Gastrocnemius medialis (tissue), 4 donors: Measurements from ENCODE around the gene DLG4.

ENCODE experiments used
- CTCF ChIP-seq, 5 experiments: fragments of 450-650 bp in 3 of 5; fragments of 200-600 bp in 2 of 5; sonication (generic) in 2 of 5; IDR thresholded peaks in 4 of 5; conservative IDR thresholded peaks in 1 of 5; 1 replicate in 4 of 5; 2 replicates in 1 of 5; pipeline ENCODE4 v1.5.1; 2016 to 2019; ENCODE audit warnings: antibody characterized with exemption in 5 of 5, mild to moderate bottlenecking in 3 of 5, moderate library complexity in 3 of 5
- POLR2A ChIP-seq, 2 donors: fragments of 450-650 bp; IDR thresholded peaks; one replicate each; pipeline ENCODE4 v1.6.1; 2017; ENCODE audit warnings: antibody characterized with exemption in 2 of 2, mild to moderate bottlenecking in 2 of 2, moderate library complexity in 2 of 2

GRCh38 chr17:7236808-7237207 lies 17.2 kb upstream of the DLG4 start:
- TF ChIP-seq POLR2A (IDR thresholded peaks at IDR 0.05) = no peak
- TF ChIP-seq CTCF (IDR thresholded peaks at IDR 0.05 in 4 of 5, conservative IDR thresholded peaks at IDR 0.05 in 1 of 5) = no peak
